ENCODE measurements around the gene PER1. TPM values are rescaled to one million over a fixed set of nuclear protein-coding genes. Genes with fewer than 3 reads are reported as not detected.

PER1 gene
- total and polyA plus RNA-seq, 10 of the 15 experiments (the other 5 are each of a cell fraction or from before 2014, with no cell fraction given), result 0.02 to 25.1 (median 5.4) TPM

GRCh38 chr17:8100111-8100510 lies 52.1 kb downstream of the PER1 start (continued):
- TF ChIP-seq BCLAF1 (IDR thresholded peaks at IDR 0.05) (no peak), ZNF217 (IDR thresholded peaks at IDR 0.05) (no peak), ZNF207 (IDR thresholded peaks at IDR 0.05; ENCODE audit: borderline replicate concordance) (no peak), WRNIP1 (IDR thresholded peaks at IDR 0.05; ENCODE audit: borderline replicate concordance, low read depth, low read length) (no peak), BACH1 (IDR thresholded peaks at IDR 0.05; ENCODE audit: borderline replicate concordance) (no peak), MEF2A (IDR thresholded peaks at IDR 0.05; ENCODE audit: insufficient read depth, low read depth, low read length) (no peak), POLR2A (IDR thresholded peaks at IDR 0.05; ENCODE audit: low read depth, low read length) (no peak), SRF (IDR thresholded peaks at IDR 0.05; ENCODE audit: low read depth in 2 of 2, low read length in 2 of 2) (no peak)

- H3K4me2 ChIP-seq (ENCODE audit: control insufficient read depth, insufficient read depth), result no peak overlapping the region
- no peaks in the 10 kb centered on the region for H3K9me3 ChIP-seq (replicated peaks; ENCODE audit: control insufficient read depth, insufficient read depth, low read length)
- RAD21 ChIA-PET (ENCODE audit: unreplicated experiment), result no interaction called here
- intact Hi-C loops (cut with micrococcal nuclease; ENCODE audit: unreplicated experiment), result no loop called here
- no peak overlapping the region for H3K9ac ChIP-seq (ENCODE audit: control insufficient read depth, insufficient read depth, low read length)
- CTCF ChIA-PET, result interaction anchor here (0.7 to 1.1 kb wide), 4 partner anchors 14 to 36 kb away, joined by 3 to 5 read pairs (median 4); no protein-coding TSS in a partner anchor
- DNase-seq (ENCODE audit: low read depth, low spot score) (no peak), FAIRE-seq (no peak), ATAC-seq (no peak)
- in situ Hi-C loops (cut with MboI), result no loop called here
- TF ChIP-seq PBX3 (IDR thresholded peaks at IDR 0.05; ENCODE audit: insufficient replicate concordance, low read depth, low read length) (no peak), POLR2AphosphoS2 (IDR thresholded peaks at IDR 0.05; ENCODE audit: low read depth, low read length) (no peak), IRF3 (IDR thresholded peaks at IDR 0.05) (no peak), ZBTB40 (IDR thresholded peaks at IDR 0.05; ENCODE audit: borderline replicate concordance) (no peak)
- TF ChIP-seq, protein P1, sequence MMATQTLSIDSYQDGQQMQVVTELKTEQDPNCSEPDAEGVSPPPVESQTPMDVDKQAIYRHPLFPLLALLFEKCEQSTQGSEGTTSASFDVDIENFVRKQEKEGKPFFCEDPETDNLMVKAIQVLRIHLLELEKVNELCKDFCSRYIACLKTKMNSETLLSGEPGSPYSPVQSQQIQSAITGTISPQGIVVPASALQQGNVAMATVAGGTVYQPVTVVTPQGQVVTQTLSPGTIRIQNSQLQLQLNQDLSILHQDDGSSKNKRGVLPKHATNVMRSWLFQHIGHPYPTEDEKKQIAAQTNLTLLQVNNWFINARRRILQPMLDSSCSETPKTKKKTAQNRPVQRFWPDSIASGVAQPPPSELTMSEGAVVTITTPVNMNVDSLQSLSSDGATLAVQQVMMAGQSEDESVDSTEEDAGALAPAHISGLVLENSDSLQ (IDR thresholded peaks at IDR 0.05), result no peak
- H3K4me1 ChIP-seq (ENCODE audit: control insufficient read depth, insufficient read depth, low read length), result peaks cover under 1% of the 10 kb centered on the region; the same call in 1 of the 2 replicates
- no peak overlapping the region for H2AFZ ChIP-seq (ENCODE audit: control insufficient read depth, low read depth, low read length)
- POLR2A ChIA-PET, result no interaction called here
- WGBS (ENCODE audit: insufficient coverage, insufficient replicate concordance, low lambda C conversion rate, missing lambda C conversion rate), result 55% methylated on average over 8 of the region's 8 CpGs
- SMC1A ChIA-PET (ENCODE audit: uncharacterized antibody, unreplicated experiment), result no interaction called here
- BruUV-seq (replicated peaks), result no TSS peak
- no peak overlapping the region for H3K27ac ChIP-seq (ENCODE audit: control insufficient read depth, insufficient read depth)
- no peaks in the 10 kb centered on the region for H4K20me1 ChIP-seq (ENCODE audit: control insufficient read depth, insufficient read depth)
- no peaks in the 10 kb centered on the region for H3K36me3 ChIP-seq (ENCODE audit: control insufficient read depth in 2 of 2, insufficient read depth in 2 of 2, low read length in 1 of 2)
- no peak overlapping the region for H3K4me3 ChIP-seq
- H3K27me3 ChIP-seq (replicated peaks in 1 of 2; ENCODE audit: control insufficient read depth in 2 of 2, insufficient read depth in 2 of 2, low read length in 1 of 2), result peaks cover 0 to 2% of the 10 kb centered on the region in 2 experiments; a peak in 2 of 4 replicates
- H3K79me2 ChIP-seq (ENCODE audit: control insufficient read depth, insufficient read depth, low read length), result no peaks in the 10 kb centered on the region
These were observed 55.7 kb downstream of the PER1 start for GRCh38 chr17:8096541-8096940.
